Measurements from ENCODE around the gene BOLL. TPM values are rescaled to one million over a fixed set of nuclear protein-coding genes. Genes with fewer than 3 reads are reported as not detected.

Gene BOLL
- total and polyA plus RNA-seq, 12 donors, result not detected

GRCh38 chr2:197786010-197786877 is 1.1 kb upstream of the BOLL start:
- intact Hi-C loops (cut with DNase I), result no loop called here
- Histone ChIP-seq H3K9me3 (replicated peaks in 1 of 3) (no peaks in the 10 kb centered on the region), H3K4me1 (replicated peaks in 1 of 2) (peaks cover 0 to 8% of the 10 kb centered on the region in 2 donors), H3K27ac (no peak overlapping the region), H3K27me3 (peaks cover 23% of the 10 kb centered on the region), H3K4me3 (peak overlapping the region in 2 of 4 donors; percentile 21 to 53), H3K36me3 (replicated peaks in 1 of 2) (no peaks in the 10 kb centered on the region)
- WGBS, 4 donors, result 4 to 11% (median 8%) methylated on average over 31 to 79 of the region's 79 CpGs
- TF ChIP-seq CTCF (IDR thresholded peaks at IDR 0.05) (peak in 4 of 6 experiments; percentile 23 to 45 (median 36)), POLR2A (IDR thresholded peaks at IDR 0.05) (no peak)
- DNase-seq, result peak in 3 of 7 donors; percentile 16 to 37 (median 23)

- TF ChIP-seq POLR2A (IDR thresholded peaks at IDR 0.05) (no peak), CTCF (IDR thresholded peaks at IDR 0.05) (no peak)
- no peak for DNase-seq
- intact Hi-C loops (cut with DNase I), result no loop called here
- 44 to 56% (median 51%) methylated on average over 1 of the region's 1 CpG for WGBS, 4 donors
- Histone ChIP-seq H3K36me3 (replicated peaks in 1 of 2) (no peaks in the 10 kb centered on the region), H3K4me1 (replicated peaks in 1 of 2) (peaks cover 0 to 8% of the 10 kb centered on the region in 2 donors), H3K27ac (no peak overlapping the region), H3K4me3 (no peak overlapping the region), H3K27me3 (peaks cover 13% of the 10 kb centered on the region), H3K9me3 (replicated peaks in 1 of 3) (no peaks in the 10 kb centered on the region)
Observed at GRCh38 chr2:197782126-197782525, 3.0 kb downstream of the BOLL start.

GRCh38 chr2:197779261-197779660 is 5.9 kb downstream of the BOLL start:
- no peak overlapping the region for H3K27ac ChIP-seq
- DNase-seq, result no peak
- no peaks in the 10 kb centered on the region for H3K9me3 ChIP-seq (replicated peaks in 1 of 3)
- intact Hi-C loops (cut with DNase I), result loop anchor here in 1 of 2 donors (5.0 kb wide), 1 partner anchor 72 kb away; the partner anchor contains the start of gene MARS2
- H3K4me1 ChIP-seq (replicated peaks in 1 of 2), result no peaks in the 10 kb centered on the region
- TF ChIP-seq CTCF (IDR thresholded peaks at IDR 0.05) (no peak), POLR2A (IDR thresholded peaks at IDR 0.05) (no peak)
- H3K4me3 ChIP-seq, result no peak overlapping the region
- no peaks in the 10 kb centered on the region for H3K27me3 ChIP-seq
- H3K36me3 ChIP-seq (replicated peaks in 1 of 2), result no peaks in the 10 kb centered on the region

GRCh38 chr2:197777823-197778407 is 7.2 kb downstream of the BOLL start:
- H3K36me3 ChIP-seq (replicated peaks in 1 of 2), result no peaks in the 10 kb centered on the region
- intact Hi-C loops (cut with DNase I), result loop anchor here in 1 of 2 donors (5.0 kb wide), 1 partner anchor 71 kb away; the partner anchor contains the start of gene MARS2
- no peaks in the 10 kb centered on the region for H3K27me3 ChIP-seq
- H3K9me3 ChIP-seq (replicated peaks in 1 of 3), result no peaks in the 10 kb centered on the region
- DNase-seq, result peak in 1 of 7 donors; percentile 19
- no peaks in the 10 kb centered on the region for H3K4me1 ChIP-seq (replicated peaks in 1 of 2)
- no peak overlapping the region for H3K27ac ChIP-seq
- no peak overlapping the region for H3K4me3 ChIP-seq
- TF ChIP-seq CTCF (IDR thresholded peaks at IDR 0.05), result peak; percentile 58 to 86 (median 74)
- TF ChIP-seq POLR2A (IDR thresholded peaks at IDR 0.05), result no peak
- WGBS, 4 donors, result 18 to 27% (median 24%) methylated on average over 4 of the region's 4 CpGs
